Measurements from ENCODE around the gene LRSAM1.

LRSAM1 gene

GRCh38 chr9:127526655-127527559 is 75.6 kb downstream of the LRSAM1 start:
- no peak for TF ChIP-seq CTCF (IDR thresholded peaks at IDR 0.05; ENCODE audit: low read depth, low read length)
- no peak overlapping the region for H3K4me3 ChIP-seq (ENCODE audit: low read depth, low read length)

- no peak overlapping the region for H3K4me3 ChIP-seq (ENCODE audit: low read depth, low read length)
- no peak for TF ChIP-seq CTCF (IDR thresholded peaks at IDR 0.05; ENCODE audit: low read depth, low read length)
These were observed 76.4 kb downstream of the LRSAM1 start for GRCh38 chr9:127527560-127528268.

- no peak overlapping the region for H3K4me3 ChIP-seq (ENCODE audit: low read depth, low read length)
- TF ChIP-seq CTCF (IDR thresholded peaks at IDR 0.05; ENCODE audit: low read depth, low read length), result no peak
These were observed 77.3 kb downstream of the LRSAM1 start for GRCh38 chr9:127528422-127529251.

- H3K4me3 ChIP-seq (ENCODE audit: low read depth, low read length), result no peak overlapping the region
These were observed 78.4 kb downstream of the LRSAM1 start for GRCh38 chr9:127529671-127530070.

GRCh38 chr9:127530206-127530941 is 79.1 kb downstream of the LRSAM1 start:
- no peak for TF ChIP-seq CTCF (IDR thresholded peaks at IDR 0.05; ENCODE audit: low read depth, low read length)
- no peak overlapping the region for H3K4me3 ChIP-seq (ENCODE audit: low read depth, low read length)

More at GRCh38 chr9:127529671-127530070, 78.4 kb downstream of the LRSAM1 start:
- TF ChIP-seq CTCF (IDR thresholded peaks at IDR 0.05; ENCODE audit: low read depth, low read length), result no peak

GRCh38 chr9:127531676-127532075 is 80.4 kb downstream of the LRSAM1 start:
- no peak for TF ChIP-seq CTCF (IDR thresholded peaks at IDR 0.05; ENCODE audit: low read depth, low read length)

More at GRCh38 chr9:127531676-127532075, 80.4 kb downstream of the LRSAM1 start:
- no peak overlapping the region for H3K4me3 ChIP-seq (ENCODE audit: low read depth, low read length)

Measured in WI38 (cell line).